GM12872 (cell line): ENCODE results near the gene OAF.

Experiments used
- CTCF ChIP-seq: IDR thresholded peaks from 3 replicates; pipeline ENCODE4 v1.5.1; 2011; ENCODE audit warnings: low read depth, mild to moderate bottlenecking, low read length, moderate library complexity; ENCODE audit not compliant: insufficient read depth

The OAF gene

GRCh38 chr11:120255519-120255866 is 44.7 kb downstream of the OAF start:
- no peak for TF ChIP-seq CTCF

- no peak for TF ChIP-seq CTCF
Measured at GRCh38 chr11:120256178-120256577, 45.3 kb downstream of the OAF start.

- TF ChIP-seq CTCF, result no peak
Measured at GRCh38 chr11:120256779-120257178, 45.9 kb downstream of the OAF start.

GRCh38 chr11:120257346-120257745 is 46.5 kb downstream of the OAF start:
- TF ChIP-seq CTCF, result no peak

- TF ChIP-seq CTCF, result 0 out of 3 replicates have a peak, but pooled peaks have one; percentile 12
Measured at GRCh38 chr11:120258661-120259060, 47.8 kb downstream of the OAF start.

- TF ChIP-seq CTCF, result no peak
Measured at GRCh38 chr11:120259241-120259640, 48.4 kb downstream of the OAF start.

GRCh38 chr11:120259988-120260565 is 49.2 kb downstream of the OAF start:
- TF ChIP-seq CTCF, result no peak
